CD1c-positive myeloid dendritic cell (primary cell): ENCODE results near the gene CHMP4B.
"Not testable (repeated sequence)": the region's sequence is repeated elsewhere in the genome, so short reads cannot be mapped to it uniquely, and the experiment has no call there.

ENCODE experiments used
- DNase-seq: peaks from one replicate; pipeline ENCODE4 v3.0.0-alpha.2; 2016; ENCODE audit errors: extremely low spot score

The CHMP4B gene

DNA sequence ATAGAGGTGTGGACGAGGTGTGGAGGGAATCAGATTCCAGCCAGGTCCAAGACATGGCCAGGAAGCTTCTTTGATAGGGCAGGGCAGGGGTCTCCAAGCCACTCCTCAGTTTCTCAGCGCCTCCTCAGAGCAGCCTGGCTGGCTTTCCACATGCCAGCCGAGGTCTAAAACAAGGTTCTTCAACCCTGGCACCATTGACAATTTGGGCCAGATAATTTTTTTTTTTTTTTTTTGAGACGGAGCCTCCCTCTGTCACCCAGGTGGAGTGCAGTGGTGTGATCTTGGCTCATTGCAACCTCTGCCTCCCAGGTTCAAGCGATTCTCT, 21.3 kb upstream of the CHMP4B start:
- DNase-seq, result no peak

DNA sequence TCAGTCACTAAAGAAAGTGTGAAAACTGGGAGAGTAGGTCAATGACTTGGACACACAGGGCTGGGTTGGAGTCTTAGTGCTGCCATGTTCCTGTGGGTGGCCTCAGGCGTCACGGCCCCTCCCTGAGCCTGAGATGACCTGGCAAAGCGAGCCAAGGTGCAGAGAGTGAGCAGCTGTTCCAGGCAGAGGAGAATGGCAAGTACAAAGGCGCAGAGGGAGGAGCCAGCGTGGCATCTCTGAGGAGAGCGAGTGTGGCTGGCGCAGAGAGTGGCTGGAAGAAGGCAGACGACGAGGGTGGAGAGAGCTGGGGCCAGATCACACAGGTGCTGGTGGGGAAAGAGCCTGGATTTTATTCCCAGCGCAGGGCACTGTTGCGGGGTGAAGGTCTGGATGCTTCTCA, 20.6 kb upstream of the CHMP4B start:
- no peak for DNase-seq

DNA sequence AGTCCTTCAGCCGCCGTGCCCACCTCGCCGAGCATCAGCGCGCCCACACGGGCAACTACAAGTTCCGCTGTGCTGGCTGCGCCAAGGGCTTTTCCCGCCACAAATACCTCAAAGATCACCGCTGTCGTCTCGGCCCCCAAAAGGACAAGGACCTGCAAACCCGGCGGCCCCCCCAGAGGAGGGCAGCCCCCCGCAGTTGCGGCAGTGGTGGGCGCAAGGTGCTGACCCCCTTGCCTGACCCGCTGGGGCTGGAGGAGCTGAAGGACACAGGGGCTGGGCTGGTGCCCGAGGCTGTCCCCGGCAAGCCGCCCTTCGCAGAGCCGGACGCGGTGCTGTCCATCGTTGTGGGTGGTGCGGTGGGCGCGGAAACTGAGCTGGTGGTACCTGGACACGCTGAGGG, 20.1 kb upstream of the CHMP4B start:
- no peak for DNase-seq

DNA sequence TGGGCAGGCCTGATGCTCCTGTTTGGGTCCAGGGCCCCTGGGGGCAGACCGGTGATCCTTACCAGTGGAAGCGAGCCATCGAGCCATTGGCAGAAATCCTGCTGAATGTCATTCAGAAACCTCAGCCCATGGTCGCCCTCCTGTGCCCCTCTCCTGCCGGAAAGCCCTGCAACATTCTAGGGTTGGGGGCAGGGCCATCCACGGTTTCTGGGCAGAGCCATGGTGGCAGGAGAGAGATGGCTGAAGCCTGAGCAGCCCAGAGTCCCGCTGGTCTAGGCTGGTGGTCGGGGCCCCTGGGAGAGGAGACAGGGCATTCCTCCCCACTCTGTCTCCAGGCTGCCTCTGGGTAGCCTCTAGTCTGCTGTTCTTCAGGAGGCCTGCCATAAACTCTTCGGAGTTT, 19.6 kb upstream of the CHMP4B start:
- no peak for DNase-seq

DNA sequence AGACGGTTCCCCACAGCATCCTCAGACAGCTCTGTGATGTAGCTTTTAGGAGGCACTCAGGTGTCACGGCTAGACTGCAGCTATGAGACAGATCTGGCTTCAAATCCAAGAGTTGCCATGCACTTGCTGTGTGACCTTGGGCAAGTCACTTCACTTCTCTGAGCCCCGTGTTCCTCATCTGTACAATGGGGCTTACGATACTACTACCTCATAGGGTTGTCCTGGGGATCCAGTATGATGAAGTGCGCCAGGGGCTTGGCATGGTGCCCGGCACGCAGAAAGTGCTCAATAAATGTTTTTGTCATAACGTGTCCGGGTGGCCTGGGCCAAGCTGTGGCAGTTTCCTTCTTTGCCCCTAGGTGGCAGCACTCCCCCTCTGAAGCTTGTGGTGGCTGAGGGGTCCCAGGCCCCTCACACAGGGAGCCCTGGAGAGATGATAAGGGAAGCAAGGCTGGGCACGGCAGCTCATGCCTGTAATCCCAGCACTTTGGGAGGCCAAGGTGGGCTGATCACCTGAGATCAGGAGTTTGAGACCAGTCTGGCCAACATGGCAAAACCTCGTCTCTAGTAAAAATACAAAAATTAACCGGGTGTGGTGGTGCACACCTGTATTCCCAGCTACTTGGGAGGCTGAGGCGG, 19.1 kb upstream of the CHMP4B start:
- peak; percentile 30 for DNase-seq

DNA sequence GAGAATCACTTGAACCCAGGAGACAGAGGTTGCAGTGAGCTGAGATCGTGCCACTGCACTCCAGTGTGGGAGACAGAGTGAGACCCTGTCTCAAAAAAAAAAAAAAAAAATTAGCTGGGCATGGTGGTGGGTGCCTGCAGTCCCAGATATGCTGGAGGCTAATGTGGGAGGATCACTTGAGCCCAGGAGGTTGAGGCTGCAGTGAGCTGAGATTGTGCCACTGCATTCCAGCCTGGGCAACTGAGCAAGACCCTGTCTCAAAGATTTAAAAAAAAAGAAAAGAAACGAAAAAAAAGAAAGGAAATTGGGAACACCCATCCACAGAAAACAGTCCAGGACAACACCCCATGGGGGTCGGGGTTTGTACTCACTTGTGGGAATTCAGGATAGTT, 18.6 kb upstream of the CHMP4B start:
- DNase-seq, result not testable (repeated sequence)

DNA sequence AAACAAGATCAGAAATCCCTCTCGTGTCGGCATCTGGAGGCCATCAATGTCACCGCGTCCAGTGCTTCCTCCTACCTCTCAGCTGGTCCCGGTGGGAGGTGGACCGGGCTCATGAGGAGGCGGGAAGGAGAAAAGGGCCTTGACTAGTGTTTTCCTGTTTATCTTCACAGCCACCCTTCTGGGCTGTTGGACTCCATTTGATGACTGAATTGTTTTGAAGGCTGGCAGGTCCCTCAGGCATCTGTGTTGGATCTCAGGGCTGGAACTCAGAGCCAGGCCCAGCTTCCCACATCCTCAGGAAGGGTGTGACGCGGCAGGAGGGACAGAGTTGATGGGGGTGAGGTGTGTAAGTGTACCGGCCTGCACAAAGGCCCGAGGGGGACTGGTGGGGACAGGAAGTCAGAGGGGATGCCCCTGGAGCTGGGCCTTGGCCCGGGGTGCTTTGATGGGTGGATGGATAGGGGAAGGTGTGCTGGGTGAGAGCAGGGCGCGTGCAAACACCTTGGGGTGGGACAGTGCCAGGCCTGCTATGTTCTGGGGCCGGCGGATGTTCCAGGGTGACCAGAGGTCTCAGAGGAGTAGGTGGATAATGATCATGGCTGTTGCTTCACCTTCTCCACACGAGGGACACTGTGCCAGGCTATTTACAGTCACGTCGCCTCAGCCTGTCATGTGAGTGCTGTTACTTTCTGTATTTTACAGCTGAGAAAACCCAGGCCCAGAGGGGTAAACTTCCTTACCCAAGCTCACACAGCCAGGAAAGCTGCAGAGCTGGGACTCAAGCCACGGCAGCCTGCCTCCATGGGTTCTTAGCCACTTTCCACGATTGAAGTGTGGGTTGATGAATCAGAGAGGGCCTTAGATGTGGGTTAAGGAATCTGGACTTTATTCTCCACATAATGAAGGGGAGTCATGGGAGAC, 17.9 kb upstream of the CHMP4B start:
- DNase-seq, result no peak

DNA sequence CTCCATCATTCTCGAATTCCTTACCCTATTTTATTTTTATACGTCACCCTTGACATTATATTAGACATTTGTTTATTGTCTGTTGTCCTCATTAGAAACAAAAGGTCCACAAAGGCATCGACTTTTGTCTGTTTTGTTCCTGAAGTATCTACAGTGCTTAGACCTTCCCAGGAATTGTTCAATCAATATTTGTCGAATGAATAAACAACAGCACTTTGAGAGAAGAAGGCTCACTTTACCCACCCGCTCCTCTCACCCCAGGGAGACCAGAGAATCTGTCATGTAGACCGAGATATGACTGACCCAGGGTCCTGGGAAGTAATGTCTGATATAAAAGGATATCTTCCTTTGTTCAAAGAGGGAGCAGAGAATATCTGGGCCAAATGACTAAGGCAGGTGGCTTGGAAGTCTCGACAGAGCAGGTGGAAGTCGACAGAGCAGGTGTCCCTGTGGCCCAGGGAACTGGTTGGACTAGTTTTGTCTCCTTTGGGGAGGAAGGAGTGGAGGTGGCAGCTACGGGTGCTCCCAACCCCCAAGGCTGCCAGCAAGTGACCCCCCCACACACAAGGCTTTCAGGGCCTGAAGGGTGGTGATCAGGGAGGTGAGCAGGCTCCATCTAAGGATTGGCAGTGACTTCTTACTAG, 14.8 kb upstream of the CHMP4B start:
- no peak for DNase-seq

DNA sequence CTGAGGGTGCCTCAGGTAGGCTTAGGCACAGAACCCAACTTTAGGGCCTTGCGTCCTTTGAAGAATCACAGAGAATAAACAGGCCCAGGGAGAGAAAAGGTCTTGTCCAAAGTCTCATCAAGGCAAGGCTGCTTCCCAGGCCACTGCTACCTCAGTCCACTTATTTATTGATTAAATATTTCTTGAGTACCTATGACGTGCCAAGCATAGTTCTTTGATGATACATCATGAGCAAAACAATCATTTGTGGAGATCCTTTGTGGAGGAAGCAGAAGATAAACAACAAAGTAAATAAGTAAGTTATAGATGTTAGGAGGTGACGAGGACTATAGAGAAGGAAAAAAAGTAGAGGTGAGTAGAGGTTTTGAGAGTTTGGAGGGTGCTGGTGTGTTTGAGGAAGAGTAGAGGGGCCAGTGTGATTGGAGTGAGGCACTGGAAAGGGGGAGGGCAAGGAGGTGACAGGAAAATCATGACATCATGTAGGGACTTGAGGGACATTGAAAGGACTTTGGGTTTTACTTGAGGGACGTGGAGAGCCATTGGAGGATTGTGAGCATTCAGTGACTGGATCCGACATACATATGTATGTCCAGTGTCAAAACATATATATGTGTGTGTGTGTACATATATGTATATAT, 14.1 kb upstream of the CHMP4B start:
- DNase-seq, result no peak

DNA sequence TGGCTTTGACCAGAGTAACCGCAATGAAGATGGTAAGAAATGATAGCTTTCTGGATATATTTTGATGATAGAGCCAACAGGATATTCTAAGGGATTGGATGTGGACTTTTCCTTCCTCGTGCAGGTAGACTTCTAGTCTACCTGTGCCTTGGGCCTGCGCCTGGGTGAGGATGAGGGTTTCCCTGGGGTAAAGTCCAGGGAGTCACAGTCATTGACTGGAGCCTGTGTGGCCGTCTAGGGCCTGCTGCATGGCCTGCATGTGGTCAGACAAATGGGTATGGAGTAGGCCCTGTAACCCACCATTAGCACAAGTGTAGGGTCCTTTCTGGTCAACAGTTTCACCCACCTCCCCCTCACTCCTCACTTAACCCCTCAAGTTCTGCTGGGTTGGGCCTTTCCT, 12.7 kb upstream of the CHMP4B start:
- DNase-seq, result no peak

DNA sequence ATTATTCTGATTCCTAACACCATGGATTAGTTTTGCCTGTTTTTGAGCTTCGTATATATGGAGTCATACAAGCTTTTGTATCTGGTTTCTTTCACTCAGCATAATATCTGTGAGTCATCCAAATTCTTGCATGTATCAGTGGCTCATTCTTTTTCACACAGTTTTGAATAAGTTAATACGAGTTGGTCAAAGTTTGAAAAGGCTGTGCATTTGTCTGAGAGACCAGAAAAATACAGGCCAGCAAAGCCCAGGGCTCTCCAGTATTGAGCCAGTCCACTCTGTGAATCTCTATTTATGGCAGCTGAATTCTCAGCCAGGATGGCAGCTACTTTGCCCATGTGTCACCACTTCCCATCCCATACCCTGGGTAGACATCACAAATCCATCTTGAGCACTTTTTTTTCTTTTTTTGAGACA, 7.2 kb upstream of the CHMP4B start:
- no peak for DNase-seq

DNA sequence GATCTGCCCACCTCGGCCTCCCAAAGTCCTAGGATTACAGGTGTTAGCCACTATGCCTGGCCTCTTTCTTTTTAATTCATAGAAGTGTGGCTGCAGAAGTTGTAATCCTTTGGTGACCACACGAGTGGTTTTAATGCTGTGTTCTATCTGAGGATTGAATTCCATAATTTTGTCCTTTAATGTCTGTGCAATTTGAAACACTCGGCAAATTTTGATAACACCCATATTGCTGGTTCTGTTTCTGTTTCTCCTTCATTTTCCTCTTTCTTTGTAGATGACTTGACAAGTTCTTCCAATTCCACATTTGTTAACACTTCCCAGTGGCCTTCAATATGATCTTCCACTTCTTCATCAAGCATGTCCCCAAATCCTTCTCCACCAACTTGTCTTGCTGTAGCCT, 2.8 kb upstream of the CHMP4B start:
- no peak for DNase-seq

DNA sequence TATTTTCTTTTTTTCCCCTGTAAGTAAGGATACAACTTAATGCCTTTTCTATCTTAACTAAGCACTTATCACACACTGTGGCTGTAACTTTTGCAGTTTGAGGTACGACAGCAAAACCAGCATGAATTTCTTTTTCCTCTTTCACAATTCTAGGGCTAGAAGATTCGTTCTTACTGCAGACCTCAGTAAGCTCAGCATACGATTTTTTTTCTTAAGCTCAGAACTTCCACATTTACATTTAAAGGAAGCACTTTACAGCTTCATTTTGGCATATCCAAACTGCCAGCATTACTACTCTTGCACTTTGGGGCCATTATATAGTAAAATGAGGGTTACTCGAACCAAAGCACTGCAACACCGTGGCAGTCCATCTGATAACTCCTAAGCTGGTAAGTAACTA, 889 bp upstream of the CHMP4B start:
- peak; percentile 22 for DNase-seq

DNA sequence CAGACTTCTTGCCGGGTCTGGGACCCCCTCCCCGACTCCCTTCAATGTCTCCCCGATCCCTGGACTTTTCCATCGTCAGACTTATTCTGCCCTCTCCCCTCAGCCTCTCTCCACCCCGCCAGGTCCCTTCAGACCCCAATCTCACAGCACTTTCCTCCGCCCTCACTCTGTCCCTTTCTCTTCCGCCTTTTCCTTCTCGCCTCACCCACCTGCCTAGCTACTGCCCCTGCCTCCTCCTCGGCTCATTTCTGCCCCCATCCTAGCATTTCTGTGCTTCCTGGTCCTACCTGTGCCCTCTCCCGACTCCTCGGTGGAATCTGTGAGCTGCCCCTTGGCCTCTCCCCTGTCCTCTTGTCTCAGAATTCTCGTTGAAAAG, 616 bp downstream of the CHMP4B start:
- DNase-seq, result peak; percentile 26

DNA sequence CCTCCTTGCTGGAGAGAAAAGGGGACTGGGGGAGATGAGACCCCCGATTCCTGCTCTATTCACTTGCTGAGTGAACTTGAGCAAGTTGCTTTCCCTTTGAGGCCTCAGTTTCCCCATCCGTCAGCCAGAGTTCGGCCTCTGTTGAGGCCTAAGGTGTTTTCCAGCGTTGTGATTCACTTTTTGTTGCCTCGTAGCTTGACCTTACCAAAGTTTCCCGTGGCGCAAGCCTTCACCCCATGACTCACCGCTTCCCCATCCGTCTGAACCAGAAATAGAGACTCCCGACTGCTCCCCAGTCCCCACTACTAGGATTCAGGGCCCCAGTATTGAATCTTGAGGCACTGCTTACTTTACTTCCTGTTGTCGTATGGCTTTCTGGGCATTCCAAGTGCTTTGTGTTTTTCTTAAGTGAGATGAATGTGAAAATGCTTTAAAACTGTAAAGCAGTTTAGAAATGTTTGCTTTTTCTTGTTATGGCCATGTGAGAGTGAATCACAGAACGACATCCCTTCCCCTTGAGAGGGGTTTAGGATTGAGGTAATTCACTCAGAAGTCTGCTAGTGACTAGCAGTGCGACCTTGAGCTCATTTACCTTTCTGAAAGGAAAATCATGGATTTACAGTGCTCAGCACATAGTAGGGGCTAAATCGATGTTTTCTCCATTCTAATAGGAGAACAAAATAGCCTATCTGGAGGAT, 1.2 kb downstream of the CHMP4B start:
- DNase-seq, result peak; percentile 86

DNA sequence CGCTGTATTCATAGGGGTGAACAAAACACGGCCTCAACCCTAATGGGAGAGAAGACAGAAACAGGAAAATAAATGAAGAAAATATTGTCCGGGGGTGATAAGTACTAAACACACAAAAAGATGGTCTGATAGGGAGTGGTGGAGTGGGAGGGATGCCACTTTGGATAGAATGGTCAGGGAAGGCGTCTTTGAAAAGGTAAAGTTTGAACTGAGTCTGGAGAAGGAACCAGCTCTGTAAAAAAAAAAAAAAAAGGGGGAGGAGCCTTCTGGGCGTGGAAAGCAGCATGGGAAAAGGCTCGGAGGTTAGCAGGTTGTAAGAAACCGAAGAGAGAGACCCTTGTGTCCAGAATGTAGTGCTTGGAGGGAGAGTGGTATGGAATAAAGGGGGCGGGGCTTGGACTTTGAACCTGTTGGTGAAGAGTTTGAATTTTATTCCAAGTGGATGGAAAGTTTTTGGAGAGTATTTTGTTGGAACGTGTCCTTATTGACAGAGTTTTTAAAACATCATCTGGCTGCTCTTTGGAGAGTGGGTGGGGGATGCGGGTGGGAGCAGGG, 1.8 kb downstream of the CHMP4B start:
- peak; percentile 29 for DNase-seq

DNA sequence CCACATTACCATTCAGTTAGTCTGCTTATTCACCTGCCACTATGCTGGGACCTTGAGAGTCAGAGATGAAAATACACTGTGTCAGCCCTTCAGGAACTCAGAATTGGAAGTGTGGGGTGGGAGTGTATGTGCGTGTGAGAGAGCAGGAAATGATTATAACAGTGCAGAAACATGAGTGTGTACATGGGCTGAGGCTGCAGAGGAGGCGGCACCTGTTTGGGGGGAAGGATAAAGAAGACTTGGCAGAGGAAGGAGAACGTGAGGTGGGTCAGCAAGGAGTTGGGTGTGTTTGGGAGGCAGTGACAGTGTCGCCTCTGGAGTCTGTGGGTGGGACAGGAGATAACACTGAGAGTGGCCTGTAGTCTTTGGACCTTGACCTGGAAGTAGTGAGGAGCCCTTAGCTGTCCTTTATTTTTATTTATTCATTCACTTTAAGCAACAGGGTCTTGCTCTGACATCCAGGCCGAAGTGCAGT, 3.1 kb downstream of the CHMP4B start:
- peak; percentile 21 for DNase-seq

DNA sequence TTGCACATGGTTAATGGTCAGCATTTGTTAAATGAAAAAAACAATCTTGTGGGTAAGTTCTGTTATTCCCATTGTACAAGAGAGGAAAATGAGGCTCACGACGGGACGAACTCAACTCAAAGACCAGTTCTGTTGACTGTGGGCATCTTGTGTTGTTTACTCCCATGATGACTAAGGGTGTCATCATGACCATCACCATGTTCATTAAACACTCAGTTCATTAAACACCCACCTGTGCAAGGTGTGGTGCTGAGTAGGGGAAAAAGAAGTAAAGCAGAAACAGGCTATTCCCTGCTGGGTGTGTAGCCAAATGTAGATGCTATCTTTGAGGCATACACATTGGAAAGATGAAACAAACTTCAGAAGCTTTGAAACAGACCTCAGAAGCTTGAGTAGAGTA, 4.5 kb downstream of the CHMP4B start:
- no peak for DNase-seq

DNA sequence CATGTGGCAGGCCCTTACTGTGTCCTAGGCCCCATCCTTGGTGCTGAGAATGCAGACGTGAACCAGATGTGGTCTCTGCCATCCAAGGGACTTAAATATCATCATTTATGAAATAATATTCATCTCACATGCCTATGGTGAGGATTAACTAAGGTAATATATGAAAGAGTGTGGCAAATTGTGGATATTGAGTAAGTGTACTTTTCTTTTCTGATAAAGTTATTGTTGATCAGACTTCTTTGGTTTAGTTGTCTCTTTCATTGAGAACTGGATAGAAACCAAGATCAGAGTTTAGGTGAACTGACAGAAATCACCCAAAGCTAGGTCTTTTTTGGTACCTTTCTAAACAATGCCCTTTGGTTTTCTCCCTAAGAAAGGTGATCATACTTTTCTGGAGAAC, 5.0 kb downstream of the CHMP4B start:
- no peak for DNase-seq

DNA sequence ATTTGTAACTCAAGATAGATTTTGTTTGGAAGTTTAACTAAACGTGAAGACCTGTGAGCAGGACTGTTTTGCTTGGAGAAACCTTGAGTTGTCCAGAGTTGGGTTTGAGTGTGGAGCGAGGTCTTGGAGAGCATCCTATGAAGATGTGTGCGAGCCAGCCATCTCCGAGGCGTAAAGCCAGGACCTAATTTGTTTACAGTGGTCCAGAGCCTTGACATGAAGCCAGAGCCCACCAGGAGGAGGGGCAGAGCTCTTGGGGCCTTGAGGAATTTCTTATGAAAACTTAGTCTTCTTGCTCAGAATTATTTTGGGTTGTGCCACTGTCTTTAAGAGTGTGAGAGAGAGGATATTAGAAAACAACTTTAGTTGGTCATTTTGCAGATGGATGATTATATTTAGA, 6.3 kb downstream of the CHMP4B start:
- no peak for DNase-seq

DNA sequence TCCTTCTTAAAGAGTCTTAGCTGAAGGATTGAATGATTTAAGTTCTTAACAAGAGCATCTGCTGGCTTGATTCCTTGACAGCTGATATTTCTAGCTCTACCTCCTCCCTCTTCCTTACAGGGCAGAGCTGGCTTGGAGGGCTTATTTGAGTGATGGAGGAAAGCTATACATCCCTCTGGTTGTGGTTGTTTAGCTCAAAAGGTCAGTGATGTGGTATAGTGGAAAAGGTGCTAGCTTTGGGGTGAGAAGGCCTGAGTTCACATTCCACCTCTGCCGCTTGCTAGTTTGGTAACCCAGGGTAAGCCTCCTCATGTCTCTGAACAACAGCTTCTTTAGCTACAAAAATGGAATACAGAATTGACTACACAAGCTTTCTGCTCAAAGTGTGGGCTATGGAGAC, 8.3 kb downstream of the CHMP4B start:
- DNase-seq, result no peak

DNA sequence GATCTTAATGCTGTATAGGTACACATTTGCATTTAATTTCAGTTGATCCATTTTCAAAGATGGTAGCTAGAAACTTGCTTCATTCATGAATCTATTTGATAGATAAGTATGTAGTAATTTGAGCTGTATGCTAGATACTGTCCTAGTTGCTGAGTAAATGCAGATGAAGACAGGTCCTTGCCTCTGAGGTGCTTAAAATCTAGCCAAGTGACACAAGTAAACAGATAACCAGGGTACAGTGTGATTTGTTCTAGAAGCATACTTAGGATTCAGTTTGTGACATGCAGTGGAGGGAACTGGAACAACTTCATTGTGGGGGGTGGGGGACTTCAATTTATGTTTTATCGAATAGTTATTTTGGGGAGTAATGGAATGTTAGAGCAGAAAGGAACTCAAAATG, 9.2 kb downstream of the CHMP4B start:
- DNase-seq, result no peak
